CD4-positive, alpha-beta memory T cell (primary cell): ENCODE results near the gene FAM181B. TPM values are rescaled to one million over a fixed set of nuclear protein-coding genes. Genes with fewer than 3 reads are reported as not detected.

Experiments used
- CTCF ChIA-PET: fragments of 350-600 bp; sonication (Branson Sonifier 250); formaldehyde crosslinking; loops from one replicate; lab custom pipeline; 2021; ENCODE audit warnings: inconsistent platforms; ENCODE audit not compliant: partially characterized antibody; lab: Charles Lee
- POLR2A ChIA-PET: fragments of 350-600 bp; sonication (Branson Sonifier 250); formaldehyde crosslinking; loops from one replicate; lab custom pipeline; 2021; ENCODE audit not compliant: partially characterized antibody; lab: Charles Lee
- DNase-seq, 5 donors: peaks; one replicate each; pipeline versions ENCODE4 v3.0.0 to v3.0.0-alpha.2; 2020 to 2022; ENCODE audit warnings: mixed read lengths in 1 of 5
- H3K27ac ChIP-seq: one replicate; pipeline ENCODE4 v1.7.0; 2013; ENCODE audit warnings: low read depth, low read length
- H3K27me3 ChIP-seq: 2 replicates; pipeline ENCODE4 v1.7.0; 2013; ENCODE audit warnings: mild to moderate bottlenecking, low read length, moderate library complexity; ENCODE audit not compliant: insufficient read depth
- H3K36me3 ChIP-seq: 2 replicates; pipeline ENCODE4 v1.7.0; 2013; ENCODE audit warnings: mild to moderate bottlenecking, low read length, moderate library complexity; ENCODE audit not compliant: insufficient read depth
- H3K4me1 ChIP-seq: 2 replicates; pipeline ENCODE4 v1.7.0; 2013; ENCODE audit warnings: mild to moderate bottlenecking, low read length, moderate library complexity; ENCODE audit not compliant: insufficient read depth
- H3K4me3 ChIP-seq, 2 donors: one replicate each; pipeline ENCODE4 v1.7.0; 2013; ENCODE audit warnings: low read length in 2 of 2, mild to moderate bottlenecking in 1 of 2
- H3K9me3 ChIP-seq, 2 donors: one replicate each; pipeline ENCODE4 v1.7.0; 2013; ENCODE audit warnings: low read length in 2 of 2, control low read depth in 1 of 2; ENCODE audit not compliant: control insufficient read depth in 1 of 2
- H3K27ac Mint-ChIP-seq, 7 donors: one replicate each; pipeline ENCODE4 v1.8.0; 2020 to 2021; ENCODE audit warnings: mixed read lengths in 7 of 7, mild to moderate bottlenecking in 6 of 7, inconsistent platforms in 3 of 7, moderate library complexity in 3 of 7
- H3K27me3 Mint-ChIP-seq, 2 donors: one replicate each; pipeline ENCODE4 v1.8.0; 2020 to 2021; ENCODE audit warnings: mixed read lengths in 2 of 2
- H3K36me3 Mint-ChIP-seq, 2 donors: one replicate each; pipeline ENCODE4 v1.8.0; 2020 to 2021; ENCODE audit warnings: mixed read lengths in 2 of 2, inconsistent platforms in 1 of 2, mild to moderate bottlenecking in 1 of 2
- H3K4me1 Mint-ChIP-seq, 4 donors: one replicate each; pipeline ENCODE4 v1.8.0; 2020 to 2021; ENCODE audit warnings: mixed read lengths in 4 of 4, mild to moderate bottlenecking in 1 of 4
- H3K4me3 Mint-ChIP-seq, 8 donors: one replicate each; pipeline ENCODE4 v1.8.0; 2020 to 2021; ENCODE audit warnings: mixed read lengths in 8 of 8, mild to moderate bottlenecking in 7 of 8, moderate library complexity in 6 of 8, inconsistent platforms in 3 of 8
- H3K9me3 Mint-ChIP-seq, 8 donors: one replicate each; pipeline ENCODE4 v1.8.0; 2020 to 2021; ENCODE audit warnings: mixed read lengths in 8 of 8, mild to moderate bottlenecking in 5 of 8, inconsistent platforms in 3 of 8, moderate library complexity in 1 of 8
- intact Hi-C: fragments of 100-400 bp; cut with micrococcal nuclease; formaldehyde crosslinking; loops from one replicate; pipeline ENCODE4 v1.15.1; 2023
- polyA plus RNA-seq, 2 donors: library from polyadenylated mRNA; unstranded; fragments of 300-500 nt; fragmentation: Illumina TruSeq; gene quantifications; one replicate each; pipeline ENCODE4 v1.2.3, GENCODE V29; 2021
- total RNA-seq, 2 experiments: library from RNA; stranded (reverse); gene quantifications; one replicate each; pipeline ENCODE4 v1.2.3, GENCODE V29; 2021

The FAM181B gene
- total and polyA plus RNA-seq, 4 experiments from 2014 or later: 0.11 TPM; not detected in 3

- peaks cover 13% of the 10 kb centered on the region for H3K4me1 ChIP-seq
- no peaks in the 10 kb centered on the region for H3K9me3 Mint-ChIP-seq
- no peaks in the 10 kb centered on the region for H3K9me3 ChIP-seq
- POLR2A ChIA-PET: interaction anchor here (0.7 kb wide), 1 partner anchor 24 kb away, joined by 3 read pairs; the partner anchor contains the start of gene FAM181B
- H3K4me1 Mint-ChIP-seq: peaks cover 13 to 21% (median 20%) of the 10 kb centered on the region in 4 donors
- H3K27me3 ChIP-seq: no peaks in the 10 kb centered on the region
- CTCF ChIA-PET: interaction anchor here (1.0 to 1.2 kb wide), 2 partner anchors 21 to 110 kb away, joined by 3 read pairs; no protein-coding TSS in a partner anchor
- intact Hi-C loops: no loop called here
- H3K36me3 ChIP-seq: no peaks in the 10 kb centered on the region
- H3K4me3 Mint-ChIP-seq: peak overlapping the region; percentile 55 to 81 (median 71)
- no peak overlapping the region for H3K27ac ChIP-seq
- H3K4me3 ChIP-seq: no peak overlapping the region
- no peaks in the 10 kb centered on the region for H3K36me3 Mint-ChIP-seq
- H3K27ac Mint-ChIP-seq: peak overlapping the region in 5 of 7 donors; percentile 14 to 72 (median 49)
- peak in 1 of 5 donors; percentile 13 for DNase-seq
- peaks cover 0 to 5% of the 10 kb centered on the region in 2 donors for H3K27me3 Mint-ChIP-seq
These were observed 23.3 kb upstream of the FAM181B start for GRCh38 chr11:82756765-82757639.

DNA sequence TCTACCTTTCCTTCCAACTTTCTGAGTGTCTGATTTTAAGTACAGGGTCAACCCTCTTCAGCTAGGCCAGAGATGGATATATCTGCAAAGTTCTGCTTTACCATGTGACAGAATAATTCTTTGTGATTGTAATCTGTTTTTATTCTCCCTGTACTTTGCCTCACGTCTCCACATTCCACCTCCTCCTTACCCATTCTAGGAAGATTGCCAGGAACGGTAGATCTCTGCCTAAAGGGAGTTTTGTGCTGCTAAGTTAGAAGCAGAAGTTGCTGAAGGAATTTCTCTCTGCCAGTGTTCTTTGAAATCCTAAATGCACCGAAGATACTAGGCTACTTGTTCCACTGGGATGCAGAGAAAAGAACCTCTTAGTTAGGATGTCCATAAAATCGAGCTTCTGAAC, 20.7 kb upstream of the FAM181B start:
- H3K9me3 Mint-ChIP-seq: no peaks in the 10 kb centered on the region
- H3K27me3 ChIP-seq: no peaks in the 10 kb centered on the region
- no peak overlapping the region for H3K4me3 Mint-ChIP-seq
- H3K27me3 Mint-ChIP-seq: peaks cover 0 to 5% of the 10 kb centered on the region in 2 donors
- intact Hi-C loops: no loop called here
- H3K4me3 ChIP-seq: no peak overlapping the region
- H3K4me1 Mint-ChIP-seq: peaks cover 28 to 40% (median 38%) of the 10 kb centered on the region in 4 donors
- ChIA-PET POLR2A (no interaction called here), CTCF (no interaction called here)
- DNase-seq: no peak
- no peaks in the 10 kb centered on the region for H3K9me3 ChIP-seq
- peaks cover 33% of the 10 kb centered on the region for H3K4me1 ChIP-seq
- H3K27ac ChIP-seq: no peak overlapping the region
- H3K36me3 ChIP-seq: no peaks in the 10 kb centered on the region
- no peaks in the 10 kb centered on the region for H3K36me3 Mint-ChIP-seq
- H3K27ac Mint-ChIP-seq: no peak overlapping the region

- peaks cover 28 to 40% (median 38%) of the 10 kb centered on the region in 4 donors for H3K4me1 Mint-ChIP-seq
- H3K27me3 ChIP-seq: no peaks in the 10 kb centered on the region
- H3K36me3 ChIP-seq: no peaks in the 10 kb centered on the region
- H3K36me3 Mint-ChIP-seq: no peaks in the 10 kb centered on the region
- no peak overlapping the region for H3K27ac Mint-ChIP-seq
- H3K27ac ChIP-seq: no peak overlapping the region
- DNase-seq: no peak
- intact Hi-C loops: no loop called here
- H3K27me3 Mint-ChIP-seq: peaks cover 0 to 5% of the 10 kb centered on the region in 2 donors
- peaks cover 33% of the 10 kb centered on the region for H3K4me1 ChIP-seq
- no peak overlapping the region for H3K4me3 Mint-ChIP-seq
- ChIA-PET CTCF (interaction anchor here (1.7 kb wide), 1 partner anchor 36 kb away, joined by 5 read pairs; no protein-coding TSS in a partner anchor), POLR2A (no interaction called here)
- no peaks in the 10 kb centered on the region for H3K9me3 Mint-ChIP-seq
- H3K4me3 ChIP-seq: no peak overlapping the region
- H3K9me3 ChIP-seq: no peaks in the 10 kb centered on the region
These were observed 20.3 kb upstream of the FAM181B start for GRCh38 chr11:82753921-82754320.

DNA sequence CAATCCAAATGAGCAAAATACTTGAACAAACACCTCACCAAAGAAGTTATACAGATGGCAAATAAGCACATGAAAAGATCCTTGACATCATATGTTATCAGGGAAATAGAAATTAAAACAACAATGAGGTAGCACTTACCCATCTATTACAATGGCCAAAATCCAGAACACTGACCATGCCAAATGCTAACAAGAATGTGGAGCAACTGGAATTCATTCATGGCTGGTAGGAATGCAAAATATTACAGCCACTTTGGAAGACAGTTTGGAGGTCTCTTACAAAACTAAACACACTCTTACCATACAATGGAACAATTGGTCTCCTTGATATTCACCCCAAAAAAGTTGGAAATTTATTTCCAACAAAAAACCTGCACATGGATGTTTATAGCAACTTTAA, 19.1 kb upstream of the FAM181B start:
- POLR2A ChIA-PET: no interaction called here
- no peaks in the 10 kb centered on the region for H3K36me3 ChIP-seq
- CTCF ChIA-PET: interaction anchor here (1.7 kb wide), 1 partner anchor 35 kb away, joined by 5 read pairs; no protein-coding TSS in a partner anchor
- no peak overlapping the region for H3K27ac ChIP-seq
- H3K4me1 Mint-ChIP-seq: peaks cover 24 to 38% (median 35%) of the 10 kb centered on the region in 4 donors
- peaks cover 30% of the 10 kb centered on the region for H3K4me1 ChIP-seq
- H3K4me3 Mint-ChIP-seq: no peak overlapping the region
- no peak overlapping the region for H3K27ac Mint-ChIP-seq
- no peak overlapping the region for H3K4me3 ChIP-seq
- no peak for DNase-seq
- H3K36me3 Mint-ChIP-seq: no peaks in the 10 kb centered on the region
- H3K27me3 Mint-ChIP-seq: peaks cover 2 to 5% of the 10 kb centered on the region in 2 donors
- no peaks in the 10 kb centered on the region for H3K27me3 ChIP-seq
- H3K9me3 ChIP-seq: no peaks in the 10 kb centered on the region
- intact Hi-C loops: no loop called here
- H3K9me3 Mint-ChIP-seq: no peaks in the 10 kb centered on the region

GRCh38 chr11:82750643-82751139, 17.0 kb upstream of the FAM181B start:
- H3K27ac ChIP-seq: no peak overlapping the region
- H3K4me1 Mint-ChIP-seq: peaks cover 16 to 23% (median 20%) of the 10 kb centered on the region in 4 donors
- H3K9me3 ChIP-seq: no peaks in the 10 kb centered on the region
- peak; percentile 24 to 41 (median 28) for DNase-seq
- H3K4me3 Mint-ChIP-seq: peak overlapping the region; percentile 42 to 82 (median 69)
- H3K27me3 Mint-ChIP-seq: peaks cover 2 to 5% of the 10 kb centered on the region in 2 donors
- no peaks in the 10 kb centered on the region for H3K36me3 ChIP-seq
- H3K36me3 Mint-ChIP-seq: no peaks in the 10 kb centered on the region
- H3K4me1 ChIP-seq: peaks cover 20% of the 10 kb centered on the region
- intact Hi-C loops: loop anchor here (2.0 kb wide), 1 partner anchor 18 kb away; the partner anchor contains the start of gene FAM181B
- H3K4me3 ChIP-seq: no peak overlapping the region
- POLR2A ChIA-PET: no interaction called here
- H3K27ac Mint-ChIP-seq: peak overlapping the region in 6 of 7 donors; percentile 6 to 72 (median 24)
- no peaks in the 10 kb centered on the region for H3K9me3 Mint-ChIP-seq
- CTCF ChIA-PET: no interaction called here
- H3K27me3 ChIP-seq: no peaks in the 10 kb centered on the region

DNA sequence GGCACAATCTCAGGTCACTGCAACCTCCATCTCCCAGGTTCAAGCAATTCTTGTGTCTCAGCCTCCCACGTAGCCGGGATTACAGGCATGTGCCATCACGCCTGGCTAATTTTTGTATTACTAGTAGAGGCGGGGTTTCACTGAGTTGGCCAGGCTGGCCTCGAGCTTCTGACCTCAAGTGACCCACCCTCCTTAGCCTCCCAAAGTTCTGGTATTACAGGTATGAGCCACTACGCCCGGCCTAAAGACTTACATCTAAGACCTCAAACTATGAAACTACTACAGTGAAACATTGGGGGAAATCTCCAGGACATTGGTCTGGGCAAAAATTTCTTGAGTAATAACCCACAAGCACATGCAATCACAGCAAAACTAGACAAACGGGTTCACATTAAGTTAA, 13.8 kb upstream of the FAM181B start:
- intact Hi-C loops: no loop called here
- peaks cover 4 to 5% of the 10 kb centered on the region in 2 donors for H3K27me3 Mint-ChIP-seq
- H3K27me3 ChIP-seq: no peaks in the 10 kb centered on the region

GRCh38 chr11:82738091-82738490, 4.4 kb upstream of the FAM181B start:
- ChIA-PET CTCF (no interaction called here), POLR2A (no interaction called here)
- no peak overlapping the region for H3K27ac ChIP-seq
- Mint-ChIP-seq H3K4me3 (no peak overlapping the region), H3K4me1 (peaks cover 0 to 11% (median 4%) of the 10 kb centered on the region in 4 donors), H3K36me3 (peaks cover 0 to 3% of the 10 kb centered on the region in 2 donors), H3K27me3 (peaks cover 37% of the 10 kb centered on the region in 2 donors), H3K27ac (no peak overlapping the region), H3K9me3 (peaks cover 0 to 3% (median 0%) of the 10 kb centered on the region in 8 donors)
- no peaks in the 10 kb centered on the region for H3K9me3 ChIP-seq
- no peaks in the 10 kb centered on the region for H3K36me3 ChIP-seq
- intact Hi-C loops: no loop called here
- H3K27me3 ChIP-seq: peaks cover 13% of the 10 kb centered on the region
- peaks cover 5% of the 10 kb centered on the region for H3K4me1 ChIP-seq
- DNase-seq: no peak
- no peak overlapping the region for H3K4me3 ChIP-seq

More for the DNA sequence above, 13.8 kb upstream of the FAM181B start:
- no peak overlapping the region for H3K27ac ChIP-seq
- H3K36me3 ChIP-seq: no peaks in the 10 kb centered on the region
- ChIA-PET POLR2A (no interaction called here), CTCF (no interaction called here)
- DNase-seq: no peak
- Mint-ChIP-seq H3K9me3 (no peaks in the 10 kb centered on the region), H3K27ac (no peak overlapping the region), H3K4me3 (no peak overlapping the region), H3K4me1 (peaks cover 15 to 23% (median 19%) of the 10 kb centered on the region in 4 donors), H3K36me3 (no peaks in the 10 kb centered on the region)
- peaks cover 20% of the 10 kb centered on the region for H3K4me1 ChIP-seq
- H3K9me3 ChIP-seq: no peaks in the 10 kb centered on the region
- no peak overlapping the region for H3K4me3 ChIP-seq
